GM19035 (cell line): Measurements from ENCODE around the gene ZNF823.
"Not testable (repeated sequence)": the region's sequence is repeated elsewhere in the genome, so short reads cannot be mapped to it uniquely, and the experiment has no call there.

ENCODE experiments used
- ATAC-seq: cut with Tn5 transposase; IDR thresholded peaks from one replicate; pipeline ENCODE4 v1.9.1; 2021; ENCODE audit not compliant: unreplicated experiment

ZNF823 gene

GRCh38 chr19:11738746-11739620, at the start of gene ZNF823:
ZNF823 (minus strand) TSS chr19:11738946; CDS start chr19:11738819, 127 bp downstream.
- ATAC-seq, result peak; percentile 91

- ATAC-seq, result no peak
These were observed 48.8 kb upstream of the ZNF823 start for GRCh38 chr19:11787536-11787935.

- ATAC-seq, result no peak
These were observed 45.6 kb upstream of the ZNF823 start for GRCh38 chr19:11784356-11784755.

GRCh38 chr19:11783767-11784166, 45.0 kb upstream of the ZNF823 start:
- no peak for ATAC-seq

GRCh38 chr19:11781295-11782057, 42.7 kb upstream of the ZNF823 start:
- no peak for ATAC-seq

- ATAC-seq, result no peak
These were observed 41.8 kb upstream of the ZNF823 start for GRCh38 chr19:11780431-11781020.

GRCh38 chr19:11776669-11777068, 37.9 kb upstream of the ZNF823 start:
- not testable (repeated sequence) for ATAC-seq

GRCh38 chr19:11771520-11771919, 32.8 kb upstream of the ZNF823 start:
- not testable (repeated sequence) for ATAC-seq

GRCh38 chr19:11769995-11770394, 31.2 kb upstream of the ZNF823 start:
- no peak for ATAC-seq

- ATAC-seq, result no peak
These were observed 28.9 kb upstream of the ZNF823 start for GRCh38 chr19:11767633-11768133.

GRCh38 chr19:11766597-11767591, 28.1 kb upstream of the ZNF823 start, which contains the start of gene ZNF441:
ZNF441 (plus strand) TSS chr19:11767000; CDS start chr19:11767194, 194 bp downstream.
- peak; percentile 94 for ATAC-seq

- no peak for ATAC-seq
These were observed 24.9 kb upstream of the ZNF823 start for GRCh38 chr19:11763611-11764010.

GRCh38 chr19:11763117-11763516, 24.4 kb upstream of the ZNF823 start:
- no peak for ATAC-seq

- no peak for ATAC-seq
These were observed 21.1 kb upstream of the ZNF823 start for GRCh38 chr19:11759805-11760204.

GRCh38 chr19:11756965-11757364, 18.2 kb upstream of the ZNF823 start:
- ATAC-seq, result no peak

- no peak for ATAC-seq
These were observed 15.9 kb upstream of the ZNF823 start for GRCh38 chr19:11754663-11755062.

- no peak for ATAC-seq
These were observed 13.5 kb upstream of the ZNF823 start for GRCh38 chr19:11752244-11752736.

GRCh38 chr19:11749751-11750150, 11.0 kb upstream of the ZNF823 start:
- no peak for ATAC-seq

- ATAC-seq, result no peak
These were observed 8.5 kb upstream of the ZNF823 start for GRCh38 chr19:11747277-11747676.

GRCh38 chr19:11745869-11746268, 7.1 kb upstream of the ZNF823 start:
- no peak for ATAC-seq
